Spinal cord (tissue), 10 donors: ENCODE results near the gene DMBX1. TPM values are rescaled to one million over a fixed set of nuclear protein-coding genes. Genes with fewer than 3 reads are reported as not detected.

Source experiments
- DNase-seq, 6 donors: peaks; one replicate each; pipeline versions ENCODE4 v3.0.0 to v3.0.0-alpha.2; 2013 to 2015; ENCODE audit warnings: low spot score in 6 of 6, low read depth in 4 of 6
- H3K27ac ChIP-seq: one replicate; pipeline ENCODE4 v1.5.1; 2013; ENCODE audit warnings: low read depth, low read length, control low read depth
- H3K27me3 ChIP-seq: one replicate; pipeline ENCODE4 v1.6.1; 2013; ENCODE audit warnings: low read length; ENCODE audit not compliant: control insufficient read depth, insufficient read depth
- H3K36me3 ChIP-seq: one replicate; pipeline ENCODE4 v1.6.1; 2013; ENCODE audit warnings: low read length; ENCODE audit not compliant: control insufficient read depth, insufficient read depth
- H3K4me1 ChIP-seq: one replicate; pipeline ENCODE4 v1.6.1; 2013; ENCODE audit warnings: low read length; ENCODE audit not compliant: control insufficient read depth, insufficient read depth
- H3K4me3 ChIP-seq: one replicate; pipeline ENCODE4 v1.5.1; 2013; ENCODE audit warnings: low read depth, low read length, control low read depth
- H3K9me3 ChIP-seq: one replicate; pipeline ENCODE4 v1.6.1; 2013; ENCODE audit warnings: low read length; ENCODE audit not compliant: control insufficient read depth, insufficient read depth
- WGBS: methylation state at CpG from one replicate; pipeline ENCODE4 v1.1.5; 2013; ENCODE audit warnings: missing lambda C conversion rate; ENCODE audit not compliant: insufficient coverage; 5-methylcytosine and 5-hydroxymethylcytosine counted together
- polyA plus RNA-seq, 2 donors: library from polyadenylated mRNA; unstranded; fragments of 120-200 nt; gene quantifications; one replicate each; pipeline ENCODE4 v1.2.1, GENCODE V29; 2013; ENCODE audit not compliant: insufficient read length in 2 of 2
- total RNA-seq, 2 donors: library from RNA; depleted of rRNA in 1 of 2; stranded (reverse); fragments of 120-200 nt in 1 of 2; fragments of >200 nt in 1 of 2; gene quantifications; one replicate each; pipeline versions ENCODE4 v1.2.3 to v1.2.4, GENCODE V29; 2013 to 2014
- donor health status: healthy.

The DMBX1 gene
- total and polyA plus RNA-seq, 4 donors = 0.10 to 0.33 (median 0.26) TPM

DNA sequence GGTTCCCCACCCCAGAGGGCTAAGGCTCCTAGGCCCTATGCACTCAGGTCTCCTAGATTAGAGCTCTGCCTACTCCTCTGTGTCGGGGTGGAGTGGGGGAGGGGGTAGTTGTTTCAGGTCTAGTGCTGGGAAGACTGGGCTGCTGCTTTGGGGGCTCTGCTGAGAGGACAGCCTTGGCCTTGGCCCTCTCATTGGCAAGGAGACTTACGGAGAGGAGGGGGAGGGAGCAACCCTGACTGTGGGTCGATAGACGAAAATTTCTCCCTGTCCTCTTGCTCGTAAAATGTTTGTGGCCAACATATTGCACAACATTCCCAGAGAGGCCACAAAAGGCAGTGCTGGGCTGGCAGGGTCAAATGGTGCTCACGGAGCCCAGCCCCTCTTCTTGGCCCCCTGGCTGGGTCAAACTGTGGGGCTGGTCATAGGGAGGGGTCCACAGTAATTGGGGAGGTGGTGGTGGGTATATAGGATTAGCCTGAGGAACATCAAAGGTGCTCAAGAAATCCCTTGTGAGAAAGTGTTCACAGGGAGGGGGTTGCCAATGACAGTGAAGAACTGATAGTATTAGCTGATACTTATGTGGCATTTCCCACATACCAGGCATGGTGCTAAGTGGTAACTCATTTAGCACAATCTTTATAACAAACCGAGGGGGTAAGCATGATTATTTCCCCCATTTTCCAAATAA, 8.5 kb upstream of the DMBX1 start:
- Histone ChIP-seq H3K36me3 (no peaks in the 10 kb centered on the region), H3K4me1 (peaks cover 11% of the 10 kb centered on the region), H3K9me3 (no peaks in the 10 kb centered on the region), H3K27me3 (peaks cover 81% of the 10 kb centered on the region), H3K27ac (no peak overlapping the region), H3K4me3 (no peak overlapping the region)
- DNase-seq = no peak
- WGBS = 32% methylated on average over 6 of the region's 7 CpGs

DNA sequence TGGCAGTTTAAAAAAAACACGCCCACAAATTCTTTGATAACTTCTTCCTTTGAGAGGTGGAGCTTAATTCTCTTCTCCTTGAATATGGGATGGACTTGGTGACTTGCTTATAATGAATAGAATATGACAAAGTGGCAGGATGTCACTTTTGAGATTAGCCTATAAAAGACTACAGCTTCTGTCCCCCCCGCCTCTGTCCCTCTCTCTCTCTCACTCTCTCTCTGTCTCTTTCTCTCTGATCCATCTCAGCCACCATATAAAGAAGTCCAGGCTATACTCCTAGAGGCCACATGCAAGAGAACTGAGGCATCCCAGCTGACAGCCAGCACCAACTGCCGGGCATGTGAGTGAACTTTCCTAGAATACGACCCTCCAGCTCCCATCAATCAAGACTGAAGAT, 7.7 kb upstream of the DMBX1 start:
- H3K4me3 ChIP-seq = no peak overlapping the region
- H3K9me3 ChIP-seq = no peaks in the 10 kb centered on the region
- peaks cover 11% of the 10 kb centered on the region for H3K4me1 ChIP-seq
- H3K27me3 ChIP-seq = peaks cover 89% of the 10 kb centered on the region
- no peaks in the 10 kb centered on the region for H3K36me3 ChIP-seq
- no peak for DNase-seq
- H3K27ac ChIP-seq = no peak overlapping the region
- WGBS = 53% methylated on average over 3 of the region's 4 CpGs

DNA sequence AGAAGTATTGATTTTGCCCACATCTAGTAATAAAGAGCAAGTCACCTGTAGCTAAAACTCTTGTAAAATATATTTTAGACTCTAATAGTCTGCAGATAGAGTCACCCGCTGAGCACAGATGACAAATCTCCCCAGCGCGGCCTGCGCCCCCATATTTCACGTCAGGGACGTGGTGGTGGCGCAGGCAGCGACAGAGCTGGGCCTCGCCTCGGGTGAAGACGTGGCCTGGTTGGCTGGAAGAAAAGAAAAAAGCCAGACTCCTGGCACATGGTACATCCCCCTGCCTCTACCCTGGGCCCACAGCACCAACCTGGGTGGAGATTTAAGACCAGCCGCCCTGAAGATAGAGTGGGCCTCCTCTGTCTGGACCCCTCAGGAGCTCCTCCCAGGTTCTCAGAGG, 6.0 kb upstream of the DMBX1 start:
- peaks cover 11% of the 10 kb centered on the region for H3K4me1 ChIP-seq

DNA sequence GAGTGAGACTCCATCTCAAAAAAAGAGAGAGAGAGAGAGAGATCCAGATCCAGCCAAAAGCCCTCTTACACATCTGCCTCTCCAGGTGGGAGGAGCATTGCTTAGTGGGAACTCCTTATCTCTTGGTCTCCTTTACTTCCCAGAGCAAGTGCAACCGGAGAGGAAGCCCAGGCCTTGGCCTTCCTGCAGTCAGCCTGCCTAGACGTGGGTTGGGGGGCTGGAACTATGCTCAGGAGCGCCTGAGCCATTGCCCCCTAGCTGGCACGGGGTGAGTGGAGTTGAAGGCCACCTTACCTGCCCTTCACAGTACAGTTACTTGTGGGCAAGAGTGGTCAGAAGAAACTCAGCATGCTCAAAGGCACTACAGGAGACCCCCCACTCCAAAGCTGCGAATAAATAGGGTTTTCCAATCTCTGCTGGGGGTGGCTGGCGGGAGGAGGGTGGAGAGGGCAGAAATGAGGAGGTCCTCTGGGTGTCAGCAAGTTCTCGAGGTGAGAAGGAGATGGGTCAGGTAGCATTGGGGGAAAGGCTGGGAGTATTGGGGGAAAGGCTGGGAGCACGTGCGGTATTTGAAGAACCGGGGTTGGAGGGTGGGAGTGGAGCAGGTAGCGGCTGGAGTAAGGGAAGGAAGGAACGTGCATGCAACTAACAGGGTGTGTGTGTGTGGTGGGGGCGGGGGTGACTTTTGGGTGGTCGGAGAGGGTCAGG, 4.7 kb upstream of the DMBX1 start:
- peaks cover 93% of the 10 kb centered on the region for H3K27me3 ChIP-seq
- H3K4me3 ChIP-seq = no peak overlapping the region
- H3K4me1 ChIP-seq = peaks cover 16% of the 10 kb centered on the region
- DNase-seq = no peak
- H3K27ac ChIP-seq = no peak overlapping the region
- H3K9me3 ChIP-seq = no peaks in the 10 kb centered on the region
- no peaks in the 10 kb centered on the region for H3K36me3 ChIP-seq
- 17% methylated on average over 8 of the region's 14 CpGs for WGBS

More for the DNA sequence above, 6.0 kb upstream of the DMBX1 start:
- DNase-seq = peak in 1 of 6 donors; percentile 27
- WGBS = 72% methylated on average over 11 of the region's 12 CpGs
- H3K27me3 ChIP-seq = peaks cover 93% of the 10 kb centered on the region
- no peak overlapping the region for H3K27ac ChIP-seq
- H3K4me3 ChIP-seq = no peak overlapping the region
- H3K36me3 ChIP-seq = no peaks in the 10 kb centered on the region
- H3K9me3 ChIP-seq = no peaks in the 10 kb centered on the region

DNA sequence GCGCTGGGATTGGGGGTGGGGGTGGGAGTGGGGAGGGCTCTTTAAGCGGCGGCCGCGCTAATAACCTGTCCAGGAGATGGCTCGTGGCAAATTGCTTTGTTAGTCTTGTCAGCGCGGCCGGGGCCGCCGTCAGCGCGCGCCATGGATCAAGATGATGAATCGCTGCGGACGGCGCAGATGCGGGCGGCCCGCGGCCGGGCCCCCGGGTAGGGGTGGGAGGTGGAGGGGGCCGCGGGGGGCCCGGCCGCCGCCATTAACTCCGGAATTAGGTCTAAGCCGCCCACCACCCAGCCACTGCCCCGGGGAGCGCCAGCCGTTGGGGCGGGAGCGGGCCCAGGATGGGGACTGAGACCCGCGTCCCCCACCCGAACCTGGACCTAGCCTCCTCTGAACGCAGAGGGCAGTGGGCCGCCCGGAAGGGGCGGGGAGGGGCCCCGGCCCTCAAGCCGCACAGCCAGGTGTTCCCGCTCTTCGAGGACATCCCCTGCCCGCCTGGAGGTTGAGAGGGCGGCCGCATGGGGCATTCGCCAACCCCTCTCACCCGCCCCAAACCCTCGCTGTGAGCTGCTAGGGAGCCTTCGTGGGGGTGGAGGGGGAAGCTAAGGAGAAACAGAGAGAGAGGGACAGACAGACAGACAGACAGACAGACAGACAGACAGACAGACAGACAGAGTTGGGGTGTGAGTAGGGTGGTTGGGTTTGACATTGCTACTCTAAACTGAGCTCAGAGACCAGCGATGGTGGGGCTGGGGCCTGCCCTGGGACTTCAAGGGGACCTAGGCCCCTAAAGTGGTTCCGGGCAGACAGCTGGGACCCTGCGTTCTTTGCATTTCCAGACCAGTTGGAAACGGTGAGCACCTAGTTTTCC, 3.8 kb upstream of the DMBX1 start:
- Histone ChIP-seq H3K4me3 (no peak overlapping the region), H3K9me3 (no peaks in the 10 kb centered on the region), H3K4me1 (peaks cover 23% of the 10 kb centered on the region), H3K27me3 (peaks cover 95% of the 10 kb centered on the region), H3K27ac (no peak overlapping the region), H3K36me3 (no peaks in the 10 kb centered on the region)
- WGBS = 5% methylated on average over 31 of the region's 58 CpGs
- DNase-seq = no peak

DNA sequence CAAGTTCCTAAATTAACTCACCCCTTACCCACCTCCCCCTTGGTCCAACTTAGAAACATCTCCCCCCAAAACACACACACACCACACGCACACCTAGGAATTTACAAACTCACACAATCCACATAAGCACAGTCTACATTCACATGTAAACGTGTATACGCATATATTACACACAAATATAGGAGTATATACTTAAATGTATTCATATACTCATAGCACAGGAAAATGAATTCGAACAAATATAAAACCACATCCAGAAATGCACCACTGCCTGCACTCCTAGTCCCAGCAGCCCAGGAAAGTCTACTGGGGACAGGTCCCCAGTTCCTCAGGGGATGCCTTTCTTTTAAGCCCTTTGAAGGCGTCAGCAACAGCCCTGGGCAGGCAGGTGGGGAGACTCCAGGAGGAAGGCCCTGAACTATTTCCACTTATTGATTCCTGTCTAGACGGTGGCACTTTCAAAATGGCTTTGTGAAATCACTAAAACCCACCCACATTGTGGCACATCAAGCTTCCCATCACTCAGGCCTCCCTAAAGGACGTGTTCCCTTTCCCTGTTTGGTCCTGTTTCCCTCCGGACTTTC, 3.1 kb upstream of the DMBX1 start:
- DNase-seq = no peak
- H3K9me3 ChIP-seq = no peaks in the 10 kb centered on the region
- 58% methylated on average over 3 of the region's 8 CpGs for WGBS

DNA sequence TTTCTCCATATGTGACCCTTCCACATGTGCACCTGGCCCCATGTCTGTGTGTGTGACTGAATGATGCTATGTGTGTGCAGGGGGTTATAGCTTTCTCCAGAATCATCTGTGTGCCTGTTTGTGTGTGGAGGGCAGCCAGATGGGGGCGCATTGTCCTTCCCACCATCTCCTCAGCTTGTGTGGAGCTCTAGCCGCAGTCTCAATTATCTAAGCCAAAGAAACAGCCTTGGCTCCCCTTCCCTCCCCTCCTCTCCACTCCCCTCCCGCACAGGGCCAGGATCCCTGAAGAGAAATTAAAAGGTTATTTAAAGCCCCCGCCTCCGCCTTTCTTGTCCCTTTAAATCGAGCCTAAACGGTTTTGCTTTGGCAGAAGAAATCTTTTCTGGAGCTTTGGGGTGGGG, 1.8 kb upstream of the DMBX1 start:
- no peak for DNase-seq
- no peak overlapping the region for H3K27ac ChIP-seq
- no CpG with 5 or more reads among the region's 7 CpGs for WGBS
- H3K4me3 ChIP-seq = no peak overlapping the region
- H3K9me3 ChIP-seq = no peaks in the 10 kb centered on the region
- no peaks in the 10 kb centered on the region for H3K36me3 ChIP-seq
- peaks cover 25% of the 10 kb centered on the region for H3K4me1 ChIP-seq
- peaks cover 96% of the 10 kb centered on the region for H3K27me3 ChIP-seq

More for the DNA sequence above, 3.1 kb upstream of the DMBX1 start:
- Histone ChIP-seq H3K4me1 (peaks cover 25% of the 10 kb centered on the region), H3K27ac (no peak overlapping the region), H3K36me3 (no peaks in the 10 kb centered on the region), H3K27me3 (peaks cover 95% of the 10 kb centered on the region), H3K4me3 (no peak overlapping the region)

DNA sequence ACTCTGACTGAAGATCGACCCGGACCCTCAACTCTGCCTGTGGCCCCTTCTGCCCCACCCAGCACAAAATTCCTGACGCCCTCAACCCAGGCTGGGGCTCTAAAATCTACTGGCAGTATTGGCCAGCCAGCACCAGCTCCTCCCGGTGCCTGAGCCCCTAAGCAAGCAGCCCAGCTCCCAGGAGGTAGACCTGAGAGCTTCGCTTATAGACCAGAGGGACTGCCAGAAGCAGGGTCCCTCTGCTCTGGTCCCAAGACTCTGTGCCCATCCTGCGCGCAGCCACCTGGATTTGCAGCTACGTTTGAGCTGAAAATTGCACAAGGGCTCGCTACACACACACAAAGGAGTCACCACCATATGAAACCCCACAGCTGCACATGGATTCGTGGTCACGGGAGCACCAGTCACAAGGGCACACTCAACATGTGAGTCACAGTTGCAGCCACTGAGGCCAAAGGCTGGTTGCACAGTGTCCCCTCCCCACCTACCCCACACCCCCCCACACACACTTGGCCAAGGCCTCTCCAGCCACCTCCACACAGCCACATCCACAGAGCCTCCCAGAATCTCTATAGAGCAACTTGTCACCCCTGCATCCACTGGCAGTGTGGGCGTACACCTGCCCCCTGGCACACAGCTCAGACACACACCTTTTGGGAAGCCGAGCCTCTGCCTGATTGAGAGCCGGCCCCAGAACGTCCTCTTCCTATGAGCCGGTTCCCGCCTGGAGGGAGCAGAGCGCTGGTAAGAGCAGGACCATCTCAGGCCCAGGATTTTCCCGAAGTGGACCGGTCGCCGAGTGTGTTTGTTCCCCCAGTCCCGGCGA, 1.1 kb upstream of the DMBX1 start:
- Histone ChIP-seq H3K27ac (no peak overlapping the region), H3K9me3 (no peaks in the 10 kb centered on the region), H3K4me3 (no peak overlapping the region), H3K36me3 (no peaks in the 10 kb centered on the region), H3K27me3 (peaks cover 97% of the 10 kb centered on the region), H3K4me1 (peaks cover 25% of the 10 kb centered on the region)
- DNase-seq = no peak
- WGBS = 9% methylated on average over 24 of the region's 24 CpGs
